HG03342 (cell line): ENCODE data around the gene NDUFAF7.
"Not testable (repeated sequence)": the region's sequence is repeated elsewhere in the genome, so short reads cannot be mapped to it uniquely, and the experiment has no call there.

Source experiments
- ATAC-seq: cut with Tn5 transposase; IDR thresholded peaks from one replicate; pipeline ENCODE4 v1.9.1; 2021; ENCODE audit warnings: mild to moderate bottlenecking, moderate library complexity; ENCODE audit not compliant: unreplicated experiment

NDUFAF7 gene

DNA sequence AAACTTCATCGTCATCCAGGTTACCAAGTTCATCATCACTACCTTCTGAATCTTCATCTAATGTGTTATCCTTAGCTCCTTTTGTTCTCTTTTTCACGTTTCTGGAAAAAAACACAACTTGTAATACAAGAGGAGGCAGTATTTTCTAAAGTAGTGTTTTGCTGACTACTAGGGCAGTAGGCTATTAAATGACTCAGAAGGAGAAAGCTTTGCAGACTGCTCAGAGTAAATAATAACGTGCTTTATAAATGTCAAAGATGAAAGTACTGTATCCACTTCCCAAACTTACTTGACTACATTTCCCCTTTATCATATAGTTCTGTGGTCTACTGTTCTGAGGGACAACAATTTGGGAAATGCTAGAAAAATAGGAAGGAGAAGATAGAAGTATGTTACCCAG lies 19.5 kb upstream of the NDUFAF7 start:
- ATAC-seq: no peak

- ATAC-seq: no peak
These were observed 16.2 kb upstream of the NDUFAF7 start for GRCh38 chr2:37215250-37215649.

DNA sequence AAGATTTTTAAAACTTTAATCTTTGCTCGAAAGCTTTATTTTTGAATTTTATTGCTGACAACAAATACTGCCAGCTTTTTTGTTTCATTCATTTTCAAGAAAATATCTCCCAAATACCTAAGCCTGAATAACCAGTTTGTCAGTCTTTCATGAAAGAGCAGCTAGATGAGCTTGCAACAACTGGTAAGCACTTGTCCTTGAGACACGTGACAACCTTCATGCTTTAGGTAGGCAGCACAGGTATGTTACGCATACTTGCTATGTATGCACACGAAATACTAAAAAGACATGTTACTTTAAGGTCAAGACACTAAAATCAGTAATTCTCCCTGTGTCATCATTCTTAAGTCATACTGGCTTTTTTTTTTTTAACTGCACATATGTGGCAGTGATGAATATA lies 12.4 kb upstream of the NDUFAF7 start:
- ATAC-seq: no peak

DNA sequence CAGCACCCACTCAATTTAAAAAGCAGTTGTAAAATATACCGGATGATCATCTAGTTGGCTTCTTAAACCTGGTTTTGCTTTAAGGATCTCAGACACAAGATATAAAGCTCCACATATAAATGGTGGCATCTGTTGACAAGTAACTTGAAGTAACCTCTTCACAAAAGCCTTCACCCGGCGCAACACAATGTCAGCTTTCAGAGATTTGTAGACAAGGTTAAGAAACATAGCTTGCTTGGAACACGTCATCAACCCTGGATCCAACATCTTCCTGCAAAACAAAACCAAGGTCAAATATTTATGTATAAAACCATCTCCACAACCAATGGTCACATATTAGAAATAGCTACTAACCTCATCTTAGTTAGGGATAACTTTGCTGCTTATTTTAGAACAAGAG lies 8.3 kb upstream of the NDUFAF7 start:
- no peak for ATAC-seq

- ATAC-seq: no peak
These were observed 7.4 kb upstream of the NDUFAF7 start for GRCh38 chr2:37224063-37224462.

- not testable (repeated sequence) for ATAC-seq
These were observed 6.3 kb upstream of the NDUFAF7 start for GRCh38 chr2:37225129-37225528.

DNA sequence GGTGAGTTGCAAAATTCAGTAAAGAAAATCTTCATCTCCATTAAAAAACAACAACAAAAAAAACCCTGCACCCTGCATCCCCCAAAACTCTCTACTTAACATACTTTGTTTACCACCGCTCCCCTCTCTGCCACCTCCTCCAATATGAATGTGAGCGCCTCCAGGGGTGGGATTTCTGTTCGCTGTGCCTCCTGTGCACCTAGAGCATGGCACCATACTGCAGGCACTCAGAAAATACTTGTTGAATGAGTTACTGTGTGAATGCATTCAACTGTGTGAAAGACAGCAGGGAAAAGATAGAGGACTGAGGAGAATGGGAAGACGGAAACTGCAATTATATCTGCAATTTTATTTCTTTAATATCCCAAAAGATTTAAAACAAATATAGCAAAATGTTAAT lies 4.6 kb upstream of the NDUFAF7 start:
- no peak for ATAC-seq

DNA sequence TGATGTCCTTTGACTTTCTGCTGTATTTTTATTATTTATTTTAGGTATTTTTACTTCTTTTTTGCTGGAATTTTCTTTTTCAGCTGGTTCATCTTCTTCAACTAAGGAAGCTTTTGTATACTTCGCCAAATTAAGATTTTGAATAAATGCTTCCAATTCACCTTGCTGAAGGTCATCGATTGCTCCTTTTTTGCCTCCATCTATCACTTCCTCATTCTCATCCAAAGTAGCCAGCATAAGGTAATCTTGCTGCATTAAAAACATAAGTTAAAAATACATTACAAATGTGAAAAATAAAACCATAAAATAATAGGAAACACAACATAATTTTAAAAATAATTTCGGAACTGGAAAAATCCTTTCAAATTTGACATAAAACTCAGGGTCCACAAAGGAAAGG lies 2.7 kb upstream of the NDUFAF7 start:
- no peak for ATAC-seq

- ATAC-seq: no peak
These were observed 877 bp upstream of the NDUFAF7 start for GRCh38 chr2:37230581-37230980.

DNA sequence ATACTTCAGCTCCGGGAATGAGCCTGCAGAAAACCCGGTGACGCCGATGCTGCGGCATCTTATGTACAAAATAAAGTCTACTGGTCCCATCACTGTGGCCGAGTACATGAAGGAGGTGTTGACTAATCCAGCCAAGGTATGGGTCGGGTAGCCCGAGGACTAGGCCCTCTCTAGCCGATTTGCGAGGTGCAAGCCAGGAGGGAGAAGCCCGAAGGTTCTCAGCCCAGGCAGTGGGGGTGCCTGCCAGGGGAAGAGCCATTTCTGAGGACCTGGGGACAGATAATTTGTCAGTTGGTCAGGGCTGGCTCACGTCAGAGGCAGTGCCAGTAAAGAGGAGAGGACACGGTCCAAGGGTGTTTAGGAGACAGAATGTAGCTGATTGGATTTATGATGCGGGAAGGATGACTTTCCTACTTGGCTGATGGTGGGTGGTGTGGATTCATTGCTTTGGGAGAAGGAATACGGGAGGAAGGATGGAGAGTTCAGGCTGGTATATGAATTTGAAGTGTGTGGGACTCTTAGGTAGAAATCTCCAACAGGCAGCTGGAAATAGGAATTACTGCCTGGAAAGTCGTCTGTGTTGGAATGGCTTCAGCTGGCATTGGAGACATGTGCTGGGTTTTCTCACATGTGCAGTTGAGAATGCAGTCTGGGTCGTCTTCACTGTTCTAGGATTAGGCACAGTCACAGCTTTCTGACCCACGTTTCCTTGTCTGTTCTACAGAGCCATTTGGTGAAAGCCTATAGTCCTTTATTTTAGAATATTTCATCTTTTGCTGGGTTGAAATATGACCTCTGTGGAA lies 874 bp downstream of the NDUFAF7 start:
- no peak for ATAC-seq

DNA sequence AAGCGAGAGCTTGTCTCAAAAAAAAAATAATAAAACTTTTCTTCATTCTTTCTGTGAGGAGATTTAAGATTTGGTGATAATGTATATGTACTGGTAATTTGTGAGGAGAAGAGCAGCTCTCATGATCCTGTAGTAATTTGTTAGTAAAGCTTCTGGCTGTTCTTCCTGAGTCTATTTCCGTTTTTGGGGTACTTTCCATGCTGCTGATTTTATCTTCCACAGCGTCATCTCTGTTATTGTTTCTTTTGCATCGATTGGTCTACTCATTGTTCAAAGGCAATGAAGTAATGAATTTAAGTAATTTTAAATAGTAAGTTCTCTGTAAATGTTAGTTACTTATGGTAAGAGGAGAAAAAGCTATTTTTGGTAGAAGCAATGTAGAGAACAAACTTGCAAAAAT lies 12.0 kb downstream of the NDUFAF7 start:
- ATAC-seq: no peak

DNA sequence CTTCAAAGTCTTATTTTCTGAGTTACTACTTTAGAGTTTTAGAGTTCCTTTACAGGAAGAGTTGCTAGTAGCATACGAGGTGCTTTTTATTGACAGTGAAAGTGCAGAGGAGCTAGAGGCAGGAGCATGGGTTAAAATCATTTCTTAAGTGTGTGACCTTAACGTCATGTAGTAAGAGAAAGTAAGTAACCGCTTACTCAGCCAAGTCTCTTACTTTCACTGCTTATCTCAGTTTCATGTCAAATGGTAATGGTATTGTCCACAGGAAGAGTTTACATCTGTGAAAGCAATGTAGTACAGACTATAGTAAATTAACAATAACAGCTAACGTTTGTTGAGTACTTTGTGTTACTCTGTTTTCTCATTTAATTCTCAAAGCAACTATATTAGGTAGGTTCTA lies 12.6 kb downstream of the NDUFAF7 start:
- ATAC-seq: no peak

DNA sequence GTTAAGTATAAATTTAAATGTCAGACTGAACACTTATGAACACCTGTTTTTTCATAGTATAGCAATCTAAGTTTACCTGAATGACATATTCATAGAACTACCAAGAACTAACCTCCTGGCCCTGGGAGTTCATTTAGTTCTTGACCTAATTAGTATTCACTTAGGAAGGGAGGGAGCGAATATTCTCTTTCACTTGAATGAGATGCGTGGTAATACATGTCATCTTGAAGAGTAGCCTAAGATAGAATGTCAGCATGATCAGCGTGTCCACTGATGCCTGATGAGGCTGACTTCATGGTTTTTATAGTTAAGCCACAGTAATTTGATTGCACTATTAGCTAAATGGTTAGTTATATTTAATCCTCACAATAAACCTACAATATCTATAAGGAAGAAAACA lies 13.3 kb downstream of the NDUFAF7 start:
- ATAC-seq: no peak

GRCh38 chr2:37246205-37246604 lies 14.7 kb downstream of the NDUFAF7 start:
- ATAC-seq: no peak

DNA sequence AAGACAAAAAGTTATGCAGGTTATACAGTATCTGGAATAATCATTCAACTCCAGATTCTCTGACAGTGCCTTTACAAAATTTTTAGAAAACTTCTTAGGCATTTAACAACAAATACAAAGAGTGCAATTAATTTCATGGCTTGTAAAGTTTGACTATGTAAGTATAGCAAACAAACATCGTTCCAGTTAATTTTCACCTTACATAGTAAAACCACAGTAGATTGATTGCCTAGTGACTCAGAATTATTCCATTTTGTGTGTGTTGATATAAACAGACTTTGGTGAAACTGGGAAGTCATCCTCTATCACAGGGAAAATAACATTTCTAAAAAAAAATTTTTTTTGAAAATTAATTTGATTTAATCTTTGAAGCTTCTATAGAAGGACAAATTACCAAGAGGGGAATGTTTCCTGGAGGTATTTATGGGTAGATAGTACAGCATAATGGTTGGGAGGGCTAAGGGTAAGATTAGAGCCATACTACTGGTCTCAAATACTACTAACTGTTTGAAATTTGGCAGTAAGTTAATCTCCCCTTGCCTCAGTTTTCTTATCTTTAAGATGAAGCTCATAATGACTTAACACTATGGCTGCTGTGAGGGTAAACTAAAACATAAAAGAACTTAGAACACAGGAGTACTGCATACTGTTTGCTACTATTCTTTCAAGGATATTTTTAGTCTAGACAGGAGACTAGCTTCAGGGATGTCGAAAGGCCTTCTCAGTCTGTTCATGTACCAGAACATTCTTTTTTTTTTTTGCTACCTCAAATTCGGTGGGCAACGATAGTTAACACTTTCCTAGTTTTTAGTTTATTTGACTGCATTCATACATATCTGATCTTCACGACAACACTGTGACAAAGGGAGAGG lies 19.6 kb downstream of the NDUFAF7 start:
- ATAC-seq: no peak

- ATAC-seq: no peak
These were observed 31.1 kb downstream of the NDUFAF7 start for GRCh38 chr2:37262522-37262921.

GRCh38 chr2:37263839-37264238 lies 32.4 kb downstream of the NDUFAF7 start:
- no peak for ATAC-seq

- ATAC-seq: no peak
These were observed 36.2 kb downstream of the NDUFAF7 start for GRCh38 chr2:37267685-37268084.

GRCh38 chr2:37268111-37268510 lies 36.7 kb downstream of the NDUFAF7 start:
- no peak for ATAC-seq

DNA sequence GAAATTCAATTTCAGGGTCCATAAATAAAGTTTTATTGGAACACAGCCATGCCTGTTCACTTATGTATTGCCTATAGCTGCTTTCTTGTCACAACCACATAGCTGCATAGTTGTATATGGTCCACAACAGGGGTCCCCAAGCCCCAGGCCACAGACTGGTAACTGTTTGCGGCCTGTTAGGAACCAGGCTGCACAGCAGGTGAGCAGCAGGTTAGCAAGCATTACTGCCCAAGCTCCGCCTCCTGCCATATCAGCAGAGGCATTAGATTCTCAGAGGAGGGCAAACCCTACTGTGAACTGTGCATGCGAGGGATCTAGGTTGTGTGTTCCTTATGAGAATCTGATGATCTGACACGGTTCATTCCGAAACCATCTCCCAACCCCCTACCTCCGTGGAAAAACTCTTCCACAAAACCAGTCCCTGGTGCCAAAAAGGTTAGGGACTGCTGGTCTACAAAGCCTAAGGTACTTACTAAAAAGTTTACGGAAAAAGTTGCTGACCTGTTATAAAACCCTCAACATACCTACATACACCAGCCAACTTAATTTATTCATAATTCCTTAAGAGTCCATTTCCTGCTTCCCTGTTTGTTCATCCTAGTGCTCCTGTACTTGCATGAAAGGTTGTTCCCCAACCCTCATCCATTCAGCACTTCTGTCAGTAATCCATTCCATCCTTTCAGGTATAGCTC lies 40.1 kb downstream of the NDUFAF7 start:
- ATAC-seq: no peak

GRCh38 chr2:37274359-37274965 lies 43.0 kb downstream of the NDUFAF7 start:
- no peak for ATAC-seq
